Gastrocnemius medialis (tissue), 4 donors: Measurements from ENCODE around the gene EIF3F.

Experiments
- POLR2A ChIP-seq, 2 donors: fragments of 450-650 bp; IDR thresholded peaks; one replicate each; pipeline ENCODE4 v1.6.1; 2017; ENCODE audit warnings: antibody characterized with exemption in 2 of 2, mild to moderate bottlenecking in 2 of 2, moderate library complexity in 2 of 2
- TF ChIP-seq, protein P1 (sequence below), 5 experiments: fragments of 450-650 bp in 3 of 5; fragments of 200-600 bp in 2 of 5; sonication (generic) in 2 of 5; IDR thresholded peaks in 4 of 5; conservative IDR thresholded peaks in 1 of 5; 1 replicate in 4 of 5; 2 replicates in 1 of 5; pipeline ENCODE4 v1.5.1; 2016 to 2019; ENCODE audit warnings: antibody characterized with exemption in 5 of 5, mild to moderate bottlenecking in 3 of 5, moderate library complexity in 3 of 5

GRCh38 chr11:8043756-8044155, 56.6 kb downstream of the EIF3F start:
- no peak for TF ChIP-seq POLR2A (IDR thresholded peaks at IDR 0.05)
- TF ChIP-seq, protein P1, sequence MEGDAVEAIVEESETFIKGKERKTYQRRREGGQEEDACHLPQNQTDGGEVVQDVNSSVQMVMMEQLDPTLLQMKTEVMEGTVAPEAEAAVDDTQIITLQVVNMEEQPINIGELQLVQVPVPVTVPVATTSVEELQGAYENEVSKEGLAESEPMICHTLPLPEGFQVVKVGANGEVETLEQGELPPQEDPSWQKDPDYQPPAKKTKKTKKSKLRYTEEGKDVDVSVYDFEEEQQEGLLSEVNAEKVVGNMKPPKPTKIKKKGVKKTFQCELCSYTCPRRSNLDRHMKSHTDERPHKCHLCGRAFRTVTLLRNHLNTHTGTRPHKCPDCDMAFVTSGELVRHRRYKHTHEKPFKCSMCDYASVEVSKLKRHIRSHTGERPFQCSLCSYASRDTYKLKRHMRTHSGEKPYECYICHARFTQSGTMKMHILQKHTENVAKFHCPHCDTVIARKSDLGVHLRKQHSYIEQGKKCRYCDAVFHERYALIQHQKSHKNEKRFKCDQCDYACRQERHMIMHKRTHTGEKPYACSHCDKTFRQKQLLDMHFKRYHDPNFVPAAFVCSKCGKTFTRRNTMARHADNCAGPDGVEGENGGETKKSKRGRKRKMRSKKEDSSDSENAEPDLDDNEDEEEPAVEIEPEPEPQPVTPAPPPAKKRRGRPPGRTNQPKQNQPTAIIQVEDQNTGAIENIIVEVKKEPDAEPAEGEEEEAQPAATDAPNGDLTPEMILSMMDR (IDR thresholded peaks at IDR 0.05 in 4 of 5, conservative IDR thresholded peaks at IDR 0.05 in 1 of 5) = no peak
